Activated CD4-positive, alpha-beta T cell treated with anti-CD3 and anti-CD28 coated beads for 24 hours (primary cell): ENCODE data around the gene MLLT3.

Experiments
- DNase-seq, 2 donors: peaks; one replicate each; pipeline ENCODE4 v3.0.0-alpha.2; 2020; ENCODE audit warnings: low read depth in 2 of 2

Gene MLLT3

DNA sequence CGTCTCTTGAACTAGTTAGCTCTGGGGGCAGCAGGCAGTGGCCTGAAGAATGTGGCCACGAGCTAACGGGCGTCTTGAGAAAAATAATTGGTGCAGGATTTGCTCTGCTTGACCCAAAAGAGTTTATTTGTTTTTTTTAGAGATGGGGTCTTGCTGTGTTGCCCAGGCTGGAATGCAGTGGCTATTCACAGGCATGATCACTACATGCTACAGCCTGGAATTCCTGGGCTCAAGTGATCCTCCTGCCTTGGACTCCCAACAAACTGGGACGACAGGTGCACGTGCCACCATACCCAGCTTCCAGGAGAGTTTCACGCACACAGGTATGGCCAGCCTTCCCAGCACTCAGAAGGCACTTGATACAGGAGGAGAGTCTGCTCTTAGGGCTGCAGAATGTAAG, 203.8 kb downstream of the MLLT3 start:
- no peak for DNase-seq

DNA sequence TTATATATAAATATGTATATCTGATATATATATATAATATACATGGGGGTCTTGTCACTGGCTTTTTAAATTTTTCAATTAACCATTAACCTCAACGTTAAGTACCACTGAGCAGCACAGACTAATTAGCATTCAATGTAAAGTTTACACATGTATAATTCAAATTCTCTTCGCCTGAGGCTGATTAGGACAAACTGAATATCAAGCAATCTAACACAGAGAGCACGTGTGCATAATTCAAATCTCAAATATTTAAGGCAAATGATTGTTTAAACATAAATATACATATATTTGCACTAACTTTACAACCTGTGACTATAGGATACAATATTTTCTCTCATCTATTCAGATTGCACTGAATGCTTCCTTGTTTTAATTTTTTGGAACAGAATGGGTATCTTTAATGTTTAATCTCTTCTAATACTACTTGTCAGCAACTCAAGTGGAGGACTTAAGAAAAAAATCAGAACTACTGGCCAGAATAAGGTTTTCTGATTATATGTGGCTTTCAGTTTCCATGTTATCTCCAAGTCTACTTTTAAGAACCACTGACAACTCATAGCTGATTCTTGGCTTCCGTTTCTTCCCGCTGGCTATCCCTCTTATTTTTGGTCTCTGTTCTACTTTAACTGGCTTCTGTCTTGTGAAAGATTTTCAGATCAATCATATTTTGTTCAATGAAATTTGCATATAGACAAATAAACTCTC, 204.8 kb downstream of the MLLT3 start:
- no peak for DNase-seq

DNA sequence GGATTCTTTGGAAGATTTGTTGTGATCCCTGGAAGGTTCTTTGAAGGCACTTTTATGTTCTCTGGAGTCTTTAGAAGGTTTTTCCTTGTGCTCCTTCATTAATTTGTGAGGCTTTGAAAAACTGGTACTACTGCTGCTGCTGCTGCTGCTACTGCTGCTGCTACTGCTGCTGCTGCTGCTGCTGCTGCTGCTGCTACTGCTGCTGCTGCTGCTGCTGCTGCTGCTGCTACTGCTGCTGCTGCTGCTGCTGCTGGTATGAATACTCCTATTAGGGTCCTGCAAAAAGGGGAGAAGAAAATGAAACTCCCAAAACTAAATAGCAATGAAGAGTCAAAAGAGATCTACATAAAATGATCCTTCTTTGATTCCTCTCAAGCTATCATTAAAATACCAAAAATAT, 208.1 kb downstream of the MLLT3 start:
- DNase-seq, result no peak

DNA sequence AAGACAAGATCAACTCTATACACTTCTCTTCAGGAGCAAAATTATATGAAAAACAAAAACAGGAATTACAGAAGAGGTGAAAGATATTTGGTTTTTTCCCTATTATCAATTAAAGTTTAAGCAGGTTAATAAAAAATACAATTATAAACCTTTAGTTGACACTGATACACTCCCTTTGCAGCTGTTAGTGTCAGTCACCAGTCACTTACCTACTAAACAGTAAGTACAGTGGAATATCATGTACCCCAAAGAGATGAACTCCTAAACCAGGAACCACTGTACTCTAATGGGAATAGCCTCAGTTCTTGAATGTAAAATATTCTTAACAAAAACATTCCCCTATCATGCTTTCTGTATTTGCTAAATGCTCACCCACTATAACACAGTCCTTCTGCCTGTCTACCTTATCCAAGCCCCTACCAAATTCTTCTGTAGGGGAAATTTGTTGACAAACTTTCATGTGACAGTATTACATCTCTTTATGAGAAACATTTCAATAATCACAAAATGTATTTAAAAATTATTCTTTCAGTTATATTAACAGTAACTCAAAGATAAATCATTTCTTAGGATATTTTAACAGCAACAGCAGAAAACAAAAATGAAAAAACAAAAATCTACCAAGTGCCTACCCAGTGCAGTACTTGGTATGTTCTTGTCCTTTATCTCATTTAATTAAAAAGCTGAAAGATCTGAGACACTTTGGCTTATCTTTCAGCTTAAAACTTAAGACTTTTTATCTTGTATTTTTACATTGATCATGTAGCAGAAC, 212.8 kb downstream of the MLLT3 start:
- DNase-seq, result no peak

DNA sequence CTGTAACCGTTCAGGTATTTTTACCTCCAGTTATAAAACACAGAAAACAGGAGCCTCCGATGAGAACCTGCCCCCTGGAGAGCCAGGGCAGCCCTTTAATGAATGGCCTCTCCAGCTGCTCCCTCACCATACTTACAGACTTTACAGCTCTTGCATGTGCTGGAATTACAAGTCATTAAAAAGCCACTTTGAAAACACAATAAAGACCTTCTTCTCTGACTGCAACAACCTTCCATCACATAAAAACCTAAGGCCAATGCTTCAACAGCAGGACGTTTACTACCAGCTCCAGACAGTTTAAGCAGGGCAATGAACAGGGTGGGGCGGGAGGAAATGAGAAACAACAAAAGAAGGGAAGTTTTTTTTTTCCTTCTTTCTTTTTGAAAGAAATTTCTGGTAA, 213.8 kb downstream of the MLLT3 start:
- DNase-seq, result no peak

DNA sequence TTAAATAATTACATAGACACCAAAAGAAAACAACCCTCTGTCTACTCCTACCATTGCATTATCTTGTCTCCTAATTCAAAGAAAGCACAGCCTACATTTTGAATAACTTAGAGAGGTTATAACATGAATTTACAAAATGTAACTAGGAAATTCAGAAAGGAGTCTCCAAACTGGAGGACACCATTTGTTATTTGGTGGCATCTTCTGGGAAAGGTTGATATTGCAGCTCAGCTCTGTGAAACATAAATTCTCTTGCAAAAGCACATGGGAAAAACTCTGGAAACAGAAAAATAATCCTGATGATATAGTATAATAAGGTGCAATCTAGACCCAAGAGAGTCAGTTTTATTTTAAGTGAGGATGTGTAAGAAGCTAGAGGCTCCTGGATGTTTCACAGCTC, 215.3 kb downstream of the MLLT3 start:
- DNase-seq, result no peak

DNA sequence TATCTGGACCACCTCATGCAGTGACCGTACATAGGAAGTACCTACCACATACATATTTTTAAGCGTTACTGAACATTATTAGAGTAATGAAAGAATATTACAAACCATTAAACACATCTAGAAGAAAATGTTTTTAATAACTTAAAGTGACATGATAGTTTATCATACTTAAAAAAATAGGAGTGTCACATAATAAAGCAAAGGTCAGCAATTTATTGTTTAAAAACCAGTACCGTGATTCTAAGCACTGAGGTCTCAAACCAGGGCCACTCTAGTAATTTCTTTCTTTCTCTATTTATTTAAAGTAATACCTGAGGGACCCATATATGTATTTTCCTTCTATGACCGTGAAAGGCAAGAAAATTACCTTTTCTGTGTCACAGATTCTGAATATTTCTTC, 216.0 kb downstream of the MLLT3 start:
- DNase-seq, result no peak

DNA sequence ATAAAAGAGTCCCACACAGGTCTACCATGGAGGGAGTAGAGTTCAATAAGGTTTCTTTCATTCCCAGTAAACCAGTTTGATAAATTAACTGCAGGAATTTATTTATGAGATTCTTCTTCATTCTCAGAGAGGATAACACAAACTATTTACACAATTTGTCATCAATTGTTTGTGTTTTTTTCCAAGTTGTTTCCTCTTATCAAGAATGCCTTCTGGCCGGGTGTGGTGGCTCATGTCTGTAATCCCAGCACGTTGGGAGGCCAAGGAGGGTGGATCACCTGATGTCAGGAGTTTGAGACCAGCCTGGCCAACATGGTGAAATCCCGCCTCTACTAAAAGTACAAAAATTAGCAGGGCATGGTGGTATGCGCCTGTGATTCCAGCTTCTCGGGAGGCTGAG, 216.7 kb downstream of the MLLT3 start:
- no peak for DNase-seq

DNA sequence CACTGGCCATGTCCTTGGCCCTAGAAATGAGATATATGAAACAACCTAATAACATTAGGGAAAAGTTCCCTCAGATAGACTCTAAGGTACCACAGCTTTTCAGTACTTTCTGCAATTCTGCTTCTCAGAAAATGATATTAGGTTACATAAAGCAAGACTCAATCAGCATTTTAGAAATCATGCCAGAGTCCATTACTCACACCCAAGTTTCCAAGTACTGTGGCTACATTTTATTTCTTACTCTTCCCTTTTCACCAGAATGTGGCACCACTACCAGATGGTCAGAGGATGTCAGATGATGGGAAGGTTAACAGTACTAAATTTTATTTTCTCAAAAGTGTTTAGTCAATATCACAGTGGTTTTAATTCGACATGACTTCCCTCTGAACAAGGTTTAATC, 217.2 kb downstream of the MLLT3 start:
- DNase-seq, result no peak

DNA sequence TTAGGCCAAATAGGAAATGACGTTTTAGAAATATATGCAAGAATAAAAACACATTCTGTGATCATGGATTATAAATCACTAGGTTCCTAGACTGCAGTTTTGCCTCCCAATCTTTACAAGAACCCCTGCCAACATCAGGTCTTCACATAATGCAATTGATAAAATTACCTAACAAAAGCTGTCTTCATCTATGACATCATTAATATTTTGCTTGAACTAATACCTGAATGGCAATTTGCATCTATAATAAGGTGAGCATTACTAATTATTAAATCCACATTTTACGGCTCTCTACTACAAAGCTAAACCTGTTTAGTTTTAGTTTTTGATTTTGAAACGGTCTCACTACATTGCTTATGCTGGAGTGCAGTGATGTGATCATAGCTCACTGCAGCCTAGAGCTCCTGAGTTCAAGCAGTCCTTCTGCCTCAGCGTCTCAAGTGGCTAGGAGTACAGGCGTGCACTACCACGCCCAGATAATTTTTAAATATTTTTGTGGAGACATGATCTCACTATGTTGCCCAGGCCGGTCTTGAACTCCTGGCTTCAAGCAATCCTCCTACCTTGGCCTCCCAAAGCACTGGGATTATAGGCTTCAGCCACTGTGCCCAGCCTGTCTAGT, 218.0 kb downstream of the MLLT3 start:
- DNase-seq, result no peak

DNA sequence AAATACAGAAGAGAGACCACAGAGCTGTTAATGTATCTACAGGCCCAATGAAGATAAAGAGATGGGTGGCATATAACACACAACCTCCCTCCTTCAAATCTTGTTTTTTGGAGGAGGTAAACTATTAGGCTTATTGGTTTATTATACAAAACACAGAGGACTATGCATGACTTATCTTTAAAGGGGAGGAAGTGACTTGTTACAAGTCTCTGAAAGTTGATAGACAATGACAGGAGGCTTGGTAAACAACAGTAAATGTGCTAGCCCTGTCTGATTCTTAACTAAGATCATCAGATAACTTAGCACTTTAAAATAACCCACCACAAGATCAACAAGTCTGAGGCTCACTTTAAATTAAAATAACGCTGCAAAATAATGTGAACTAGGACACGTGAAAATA, 219.0 kb downstream of the MLLT3 start:
- DNase-seq, result no peak

DNA sequence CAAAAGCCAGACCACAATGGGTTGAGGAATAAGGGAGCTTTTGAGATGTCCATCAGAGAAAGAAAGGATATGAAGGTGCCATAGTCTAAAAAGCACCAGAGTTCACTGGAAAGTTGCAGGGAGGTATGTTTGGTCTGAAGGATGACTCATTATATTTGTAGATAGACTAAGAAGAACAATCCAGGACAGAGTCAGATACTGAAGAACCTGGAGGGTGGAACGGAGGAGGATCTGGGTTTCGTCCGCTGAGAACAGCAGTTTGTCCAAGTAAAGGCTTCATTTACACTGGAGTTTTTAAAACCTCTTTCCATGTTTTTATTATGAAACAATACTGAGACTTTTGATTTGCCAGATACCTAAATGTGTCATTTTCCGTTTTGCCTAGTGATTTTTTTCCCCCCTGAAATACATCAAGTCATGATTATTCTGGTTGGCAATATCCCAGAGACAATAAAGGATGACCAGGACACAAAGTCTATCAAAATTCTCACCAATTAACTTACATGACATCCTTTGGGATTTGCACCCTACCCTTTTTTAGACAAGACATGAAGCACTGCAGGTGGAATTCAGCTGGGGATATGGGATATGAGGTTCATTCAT, 219.9 kb downstream of the MLLT3 start:
- no peak for DNase-seq

DNA sequence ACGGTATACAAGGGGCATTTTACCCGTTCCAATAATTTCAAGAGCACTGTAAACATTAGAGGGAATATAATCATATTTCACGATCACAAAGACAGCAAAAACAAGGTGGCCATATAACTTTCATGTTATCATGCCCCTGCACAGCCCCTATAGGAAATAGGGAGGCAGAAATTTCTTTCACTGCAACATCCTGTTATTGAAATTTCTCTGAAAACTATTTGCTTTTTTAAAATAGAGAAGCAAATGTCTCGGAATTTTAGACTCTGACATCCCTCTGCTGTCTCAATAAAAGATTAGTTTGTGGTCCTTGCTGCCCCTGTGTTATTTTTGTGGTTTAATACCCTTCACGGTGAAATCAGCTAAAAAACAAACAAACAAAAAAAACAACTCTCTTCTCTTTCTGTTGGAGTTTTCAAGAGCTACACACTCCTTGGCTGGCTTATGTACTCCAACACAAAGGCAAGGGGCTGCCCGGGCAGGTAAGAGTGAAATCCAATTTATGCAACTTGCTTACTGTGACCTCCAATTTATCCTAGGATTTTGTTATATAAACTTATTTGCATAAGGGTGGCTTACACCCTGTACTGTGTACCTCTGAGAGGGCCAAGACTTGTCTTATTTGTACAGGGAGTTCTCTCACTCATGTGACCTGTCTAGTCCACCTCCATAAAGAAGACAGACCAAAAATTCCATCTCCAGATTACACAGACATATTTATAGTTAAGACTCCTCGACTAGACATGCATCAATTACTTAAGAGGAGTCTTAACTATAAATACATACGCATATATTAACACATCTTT, 223.6 kb downstream of the MLLT3 start:
- DNase-seq, result no peak

DNA sequence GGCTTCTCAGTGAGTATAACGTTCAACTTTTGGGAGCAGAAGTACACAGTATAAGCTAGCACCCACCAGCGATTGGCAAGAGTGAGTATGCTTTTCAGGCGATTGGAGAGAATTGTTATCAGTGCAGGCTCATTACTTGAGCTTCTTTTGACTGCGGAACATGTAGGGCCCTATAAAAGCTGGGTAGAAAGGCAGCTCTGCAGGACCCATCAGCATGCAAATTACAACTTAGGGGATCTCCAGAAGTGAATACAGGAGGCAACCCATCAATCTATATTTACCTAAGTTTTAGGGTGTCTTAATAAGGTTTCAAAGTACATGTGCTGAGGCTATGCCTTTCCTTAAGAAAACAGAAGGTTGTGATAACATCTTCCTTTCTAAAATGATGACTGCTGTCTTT, 225.0 kb downstream of the MLLT3 start:
- no peak for DNase-seq

DNA sequence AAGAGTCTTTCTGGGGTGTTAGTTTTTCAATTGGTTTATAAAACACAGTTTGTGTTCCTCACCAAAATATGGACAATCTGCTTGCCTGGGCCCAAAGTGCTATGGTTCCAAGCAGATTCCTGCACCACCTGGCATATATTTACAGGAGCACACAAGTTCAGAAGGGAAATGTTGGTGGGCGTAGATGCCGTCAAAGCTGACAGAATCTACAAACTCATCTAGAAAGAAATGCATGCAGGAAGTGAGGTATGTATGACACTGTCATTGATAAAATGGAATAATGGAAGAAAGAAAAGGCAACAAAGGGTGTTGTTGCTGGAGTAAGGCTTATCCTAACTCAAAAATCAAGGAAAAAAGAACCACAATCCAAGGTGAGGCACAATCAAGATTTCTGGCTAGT, 225.8 kb downstream of the MLLT3 start:
- DNase-seq, result no peak

DNA sequence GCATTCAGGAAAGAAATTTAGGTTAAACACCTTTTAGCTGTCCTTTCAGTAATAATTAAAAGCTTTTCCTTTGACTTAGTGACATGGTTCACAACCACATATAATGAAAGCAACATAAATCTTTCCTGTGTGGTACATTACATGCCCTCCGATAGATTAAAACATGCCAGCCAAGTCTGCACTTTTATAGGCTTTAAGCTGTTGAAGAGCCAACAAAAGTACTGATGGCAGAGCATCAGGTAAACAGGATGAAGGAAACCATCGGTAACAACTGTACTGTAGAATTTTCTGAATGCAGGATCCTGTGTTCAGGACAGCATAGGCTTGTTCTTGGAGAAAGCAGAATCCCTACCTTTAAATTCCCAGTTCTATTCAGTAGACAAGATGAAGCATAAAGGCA, 226.6 kb downstream of the MLLT3 start:
- DNase-seq, result no peak

DNA sequence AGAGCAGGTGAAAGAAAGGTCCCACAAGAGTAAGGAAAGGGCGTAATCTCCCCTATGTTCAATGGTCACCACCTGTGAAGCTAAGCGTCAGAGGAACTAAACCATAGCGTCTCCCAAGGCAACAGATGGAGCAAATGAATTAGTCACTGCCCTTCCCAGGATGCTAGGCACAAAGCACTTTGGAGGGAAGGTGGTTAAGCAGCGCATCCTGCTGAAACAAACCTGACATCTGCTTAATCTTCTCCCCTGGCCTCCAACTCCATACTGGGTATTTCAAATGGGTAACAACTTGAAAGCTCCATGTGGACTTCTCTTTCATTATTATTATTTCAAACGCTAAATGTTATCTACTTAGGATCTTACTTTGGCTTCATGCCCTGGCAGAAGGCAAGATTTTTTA, 227.3 kb downstream of the MLLT3 start:
- no peak for DNase-seq

DNA sequence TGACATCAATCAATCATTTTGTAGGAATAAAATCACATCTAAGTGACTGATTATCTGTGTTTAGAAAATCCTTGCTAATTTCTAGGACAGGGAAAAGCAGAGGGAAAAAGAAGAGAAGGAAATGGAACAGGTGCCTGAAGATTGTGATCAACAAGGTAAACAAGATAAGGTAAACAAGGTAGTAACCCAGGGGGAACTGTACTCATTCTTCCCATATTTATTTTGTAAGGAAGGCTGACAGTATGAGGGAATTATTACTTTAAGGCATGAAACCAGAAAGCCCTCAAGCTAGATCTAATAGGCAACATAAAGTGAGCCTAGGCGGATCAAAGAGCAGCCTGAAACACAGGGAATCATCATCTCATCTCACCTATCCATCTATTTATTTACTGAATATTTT, 231.1 kb downstream of the MLLT3 start:
- DNase-seq, result no peak

DNA sequence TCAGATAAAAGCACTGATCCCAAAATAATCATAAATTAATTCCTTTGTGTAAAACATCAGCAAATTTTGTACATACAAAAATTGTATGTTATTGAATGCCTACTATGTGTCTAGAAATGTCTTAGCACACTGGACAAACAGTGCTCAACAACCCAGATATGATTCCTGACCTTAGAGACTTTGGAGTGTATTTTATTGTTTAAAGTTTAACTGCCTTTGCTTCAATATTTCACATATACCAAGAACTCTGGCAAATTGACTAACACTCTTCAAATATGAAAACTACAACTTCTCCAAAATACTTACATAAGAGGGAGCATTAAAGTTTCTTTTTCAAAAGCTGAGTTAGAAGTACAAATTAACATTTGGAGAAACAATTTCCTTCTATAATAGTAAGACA, 231.9 kb downstream of the MLLT3 start:
- no peak for DNase-seq

DNA sequence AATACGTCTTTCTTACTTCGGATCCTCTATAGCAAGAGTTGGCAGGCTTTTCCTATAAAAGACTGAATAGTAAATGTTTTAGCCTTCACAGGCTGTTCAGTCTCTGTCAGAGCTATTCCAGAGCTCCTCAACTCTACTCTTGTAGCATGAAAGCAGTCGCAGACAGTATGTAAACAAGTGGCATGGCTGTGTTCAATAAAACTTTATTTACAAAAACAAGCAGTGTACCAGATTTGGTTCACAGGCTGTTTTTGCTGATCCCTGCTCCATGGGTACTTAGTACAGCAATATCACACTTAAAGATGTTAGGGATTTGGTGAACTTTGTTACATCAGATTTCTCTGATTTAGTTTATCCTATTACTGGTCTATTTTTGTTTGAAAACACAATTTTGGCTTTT, 235.2 kb downstream of the MLLT3 start:
- DNase-seq, result no peak

DNA sequence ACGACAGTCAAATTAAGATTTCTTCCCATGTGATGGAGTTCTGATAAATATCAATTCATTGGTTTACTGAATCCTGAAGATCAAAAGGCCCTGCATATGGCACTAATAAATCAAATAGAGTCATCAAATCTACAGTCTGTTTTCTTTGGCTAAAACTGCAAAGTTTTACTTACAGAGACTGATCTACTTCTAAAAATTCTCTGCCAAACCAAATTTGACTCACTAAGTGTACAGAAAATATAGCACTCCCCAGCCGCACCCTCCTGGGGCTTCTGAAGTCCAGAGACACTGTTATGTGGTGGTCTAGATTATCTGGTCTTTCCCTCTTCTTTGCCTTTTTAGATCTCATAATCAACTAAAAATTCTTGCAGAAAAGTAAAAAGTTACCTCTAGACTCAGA, 237.7 kb downstream of the MLLT3 start:
- no peak for DNase-seq

DNA sequence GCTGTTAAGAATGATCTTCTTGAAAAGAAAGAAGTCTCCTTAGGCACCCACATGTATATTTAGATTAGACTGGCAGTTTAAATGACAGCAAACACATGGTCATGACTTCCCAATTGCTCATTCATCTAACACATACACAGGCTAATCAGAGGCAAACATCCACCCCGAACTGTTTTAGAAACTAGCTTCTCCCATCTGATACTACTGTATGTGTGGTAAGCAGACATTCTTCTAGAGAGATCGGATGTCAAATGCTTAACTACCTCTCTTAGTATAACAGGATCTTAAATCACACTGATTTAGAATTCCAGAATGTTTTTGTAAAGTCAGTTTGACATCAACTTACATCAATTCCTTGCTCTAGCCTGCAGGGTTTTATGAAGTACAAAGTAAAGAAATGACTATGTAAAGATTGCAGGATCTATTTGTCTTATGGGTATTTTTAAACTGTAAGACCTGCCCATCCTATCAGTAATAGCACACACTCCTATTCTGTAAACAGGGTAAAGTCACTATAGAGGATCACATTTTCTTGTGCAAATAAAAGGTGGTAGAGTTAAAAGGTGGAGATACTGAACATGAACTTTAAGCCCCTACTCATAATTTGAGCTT, 239.7 kb downstream of the MLLT3 start:
- DNase-seq, result no peak
